PFSK-1 (cell line): ENCODE measurements around the gene SULT1B1.

Experiments used
- FOXP2 ChIP-seq: optimal IDR thresholded peaks from 2 replicates; pipeline ENCODE3; 2011; ENCODE audit warnings: borderline replicate concordance, control low read depth, inconsistent platforms; ENCODE audit not compliant: insufficient read depth; ENCODE audit errors: extremely low read length, extremely low read depth
- POLR2AphosphoS5 ChIP-seq: IDR thresholded peaks from 2 replicates; pipeline ENCODE4 v1.6.1; 2012; ENCODE audit warnings: low read depth, mild to moderate bottlenecking, control low read depth, low read length, moderate library complexity
- SIN3A ChIP-seq: IDR thresholded peaks from 2 replicates; pipeline ENCODE4 v1.6.1; 2012; ENCODE audit warnings: mild to moderate bottlenecking, low read length, moderate library complexity, borderline replicate concordance; ENCODE audit not compliant: insufficient read depth
- TAF1 ChIP-seq: IDR thresholded peaks from 2 replicates; pipeline ENCODE4 v1.6.1; 2012; ENCODE audit warnings: low read length, control low read depth, borderline replicate concordance; ENCODE audit not compliant: insufficient read depth
- TF ChIP-seq, protein P1 (sequence below), 2 experiments: IDR thresholded peaks; 2 replicates each; pipeline versions ENCODE4 v1.6.1 to v1.8.0; 2011 to 2012; ENCODE audit warnings: low read depth in 2 of 2, low read length in 2 of 2, control low read depth in 1 of 2, inconsistent platforms in 1 of 2, mild to moderate bottlenecking in 1 of 2, moderate library complexity in 1 of 2; ENCODE audit not compliant: insufficient read depth in 1 of 2

The SULT1B1 gene

DNA sequence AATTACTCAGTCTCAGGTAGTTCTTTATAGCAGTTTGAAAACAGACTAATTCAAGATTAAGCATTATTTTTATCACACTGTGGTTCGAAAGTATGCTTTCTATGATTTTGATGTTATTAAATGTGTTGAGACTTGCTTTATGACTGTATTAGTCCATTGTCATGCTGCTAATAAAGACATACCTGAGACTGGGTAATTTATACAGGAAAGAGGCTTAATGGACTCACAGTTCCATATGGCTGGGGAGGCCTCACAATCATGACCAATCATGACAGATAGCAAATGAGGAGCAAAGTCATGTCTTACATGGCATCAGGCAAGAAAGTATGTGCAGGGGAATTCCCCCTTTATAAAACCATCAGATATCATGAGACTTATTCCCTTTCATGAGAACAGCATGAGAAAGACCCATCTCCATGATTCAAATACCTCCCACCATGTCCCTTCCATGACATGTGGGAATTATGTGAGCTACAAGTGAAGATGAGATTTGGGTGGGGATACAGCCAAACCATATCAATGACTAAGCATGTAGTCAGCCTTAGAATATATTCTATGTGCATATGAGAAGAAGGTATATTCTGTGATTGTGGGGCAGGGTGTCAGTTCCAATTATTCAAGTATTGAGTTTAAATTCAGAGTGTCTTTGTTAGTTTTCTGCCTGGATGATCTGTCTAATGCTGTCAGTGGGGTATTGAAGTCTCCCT, 62.7 kb downstream of the SULT1B1 start:
- TF ChIP-seq FOXP2 (no peak), SIN3A (no peak), TAF1 (no peak), POLR2AphosphoS5 (no peak)
- TF ChIP-seq, protein P1, sequence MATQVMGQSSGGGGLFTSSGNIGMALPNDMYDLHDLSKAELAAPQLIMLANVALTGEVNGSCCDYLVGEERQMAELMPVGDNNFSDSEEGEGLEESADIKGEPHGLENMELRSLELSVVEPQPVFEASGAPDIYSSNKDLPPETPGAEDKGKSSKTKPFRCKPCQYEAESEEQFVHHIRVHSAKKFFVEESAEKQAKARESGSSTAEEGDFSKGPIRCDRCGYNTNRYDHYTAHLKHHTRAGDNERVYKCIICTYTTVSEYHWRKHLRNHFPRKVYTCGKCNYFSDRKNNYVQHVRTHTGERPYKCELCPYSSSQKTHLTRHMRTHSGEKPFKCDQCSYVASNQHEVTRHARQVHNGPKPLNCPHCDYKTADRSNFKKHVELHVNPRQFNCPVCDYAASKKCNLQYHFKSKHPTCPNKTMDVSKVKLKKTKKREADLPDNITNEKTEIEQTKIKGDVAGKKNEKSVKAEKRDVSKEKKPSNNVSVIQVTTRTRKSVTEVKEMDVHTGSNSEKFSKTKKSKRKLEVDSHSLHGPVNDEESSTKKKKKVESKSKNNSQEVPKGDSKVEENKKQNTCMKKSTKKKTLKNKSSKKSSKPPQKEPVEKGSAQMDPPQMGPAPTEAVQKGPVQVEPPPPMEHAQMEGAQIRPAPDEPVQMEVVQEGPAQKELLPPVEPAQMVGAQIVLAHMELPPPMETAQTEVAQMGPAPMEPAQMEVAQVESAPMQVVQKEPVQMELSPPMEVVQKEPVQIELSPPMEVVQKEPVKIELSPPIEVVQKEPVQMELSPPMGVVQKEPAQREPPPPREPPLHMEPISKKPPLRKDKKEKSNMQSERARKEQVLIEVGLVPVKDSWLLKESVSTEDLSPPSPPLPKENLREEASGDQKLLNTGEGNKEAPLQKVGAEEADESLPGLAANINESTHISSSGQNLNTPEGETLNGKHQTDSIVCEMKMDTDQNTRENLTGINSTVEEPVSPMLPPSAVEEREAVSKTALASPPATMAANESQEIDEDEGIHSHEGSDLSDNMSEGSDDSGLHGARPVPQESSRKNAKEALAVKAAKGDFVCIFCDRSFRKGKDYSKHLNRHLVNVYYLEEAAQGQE (IDR thresholded peaks at IDR 0.05; ENCODE audit: insufficient read depth in 1 of 2, low read depth in 2 of 2, low read length in 2 of 2) = no peak

DNA sequence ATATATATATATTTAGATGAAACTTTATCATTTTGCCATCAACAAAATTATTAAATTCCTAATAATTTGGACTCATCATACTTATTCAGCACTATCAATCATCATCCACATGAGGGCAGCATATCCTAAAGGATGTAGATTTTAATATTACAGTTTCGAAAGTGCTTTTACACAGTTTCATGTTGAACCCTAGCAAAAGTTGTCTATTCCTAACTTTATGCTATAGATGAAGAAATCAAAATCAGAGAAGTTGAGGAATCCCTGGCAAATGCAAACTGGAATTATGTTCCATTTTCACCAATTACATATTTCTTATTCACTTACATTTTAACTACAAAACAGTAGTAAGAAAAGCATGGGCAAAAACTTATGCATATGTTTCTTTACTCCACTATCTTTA, 70.8 kb downstream of the SULT1B1 start:
- TF ChIP-seq SIN3A (no peak), FOXP2 (no peak), TAF1 (no peak), POLR2AphosphoS5 (no peak)
- TF ChIP-seq, protein P1 (IDR thresholded peaks at IDR 0.05; ENCODE audit: insufficient read depth in 1 of 2, low read depth in 2 of 2, low read length in 2 of 2) = no peak

DNA sequence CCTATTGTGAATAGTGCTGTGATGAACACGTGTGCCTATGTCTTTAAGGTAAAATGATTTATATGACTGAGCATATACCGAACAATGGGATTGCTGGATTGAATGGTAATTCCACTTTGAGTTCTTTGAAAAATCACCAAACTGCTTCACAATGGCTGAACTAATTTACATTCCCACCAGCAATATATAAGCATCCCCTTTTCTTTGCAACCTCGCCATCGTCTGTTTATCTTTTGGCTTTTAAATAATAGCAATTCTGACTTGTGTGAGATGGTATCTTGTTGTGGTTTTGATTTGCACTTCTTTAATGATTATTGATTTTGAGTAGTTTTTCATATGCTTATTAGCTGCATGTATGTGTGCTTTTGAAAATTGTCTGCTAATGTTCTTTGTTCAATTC, 75.6 kb downstream of the SULT1B1 start:
- TF ChIP-seq SIN3A = no peak
- no peak for TF ChIP-seq POLR2AphosphoS5
- no peak for TF ChIP-seq TAF1
- TF ChIP-seq, protein P1 (IDR thresholded peaks at IDR 0.05; ENCODE audit: insufficient read depth in 1 of 2, low read depth in 2 of 2, low read length in 2 of 2) = no peak
- no peak for TF ChIP-seq FOXP2
